Thoracic aorta (tissue), 2 donors: ENCODE results near the gene NOPCHAP1. TPM values are rescaled to one million over a fixed set of nuclear protein-coding genes. Genes with fewer than 3 reads are reported as not detected.

Source experiments
- ATAC-seq: fragments of 150-250 bp; one replicate; pipeline ENCODE4 v1.8.0; 2017; ENCODE audit warnings: low read depth; ENCODE audit not compliant: insufficient number of reproducible peaks, low FRiP score
- DNase-seq: peaks from one replicate; pipeline ENCODE4 v3.0.0-alpha.2; 2020; ENCODE audit warnings: low spot score
- H3K27ac ChIP-seq, 2 donors: fragments of 200-600 bp; sonication (generic); 1 replicate in 1 of 2; 2 replicates in 1 of 2; pipeline ENCODE4 v1.5.1; 2016; ENCODE audit warnings: mild to moderate bottlenecking in 2 of 2, moderate library complexity in 2 of 2
- H3K27me3 ChIP-seq: fragments of 200-600 bp; sonication (generic); replicated peaks from 2 replicates; pipeline ENCODE4 v1.6.0; 2016; ENCODE audit warnings: mild to moderate bottlenecking; ENCODE audit not compliant: insufficient read depth
- H3K36me3 ChIP-seq: fragments of 200-600 bp; sonication (generic); one replicate; pipeline ENCODE4 v1.5.1; 2016
- H3K4me1 ChIP-seq, 2 donors: fragments of 200-600 bp; sonication (generic); 1 replicate in 1 of 2; 2 replicates in 1 of 2; pipeline versions ENCODE4 v1.5.1 to v1.6.0; 2016; ENCODE audit warnings: low read depth in 2 of 2, mild to moderate bottlenecking in 1 of 2; ENCODE audit not compliant: control insufficient read depth in 1 of 2
- H3K4me3 ChIP-seq: fragments of 200-600 bp; sonication (generic); 2 replicates; pipeline ENCODE4 v1.5.1; 2016; ENCODE audit warnings: mild to moderate bottlenecking
- H3K9me3 ChIP-seq: fragments of 200-600 bp; sonication (generic); 2 replicates; pipeline ENCODE4 v1.5.1; 2016
- total RNA-seq, 2 donors: library from RNA; depleted of rRNA; stranded (reverse); fragments of >200 nt; gene quantifications; one replicate each; pipeline versions ENCODE4 v1.1.0 to v1.2.3, GENCODE V29; 2016
- TF ChIP-seq, protein P1 (sequence below): fragments of 200-600 bp; sonication (generic); IDR thresholded peaks from one replicate; pipeline ENCODE4 v1.5.1; 2019; ENCODE audit warnings: antibody characterized with exemption

NOPCHAP1 gene
- total RNA-seq, 2 donors from 2014 or later = 2.0 to 3.5 TPM

GRCh38 chr12:104991565-104992128 is 5.5 kb downstream of the NOPCHAP1 start:
- TF ChIP-seq, protein P1, sequence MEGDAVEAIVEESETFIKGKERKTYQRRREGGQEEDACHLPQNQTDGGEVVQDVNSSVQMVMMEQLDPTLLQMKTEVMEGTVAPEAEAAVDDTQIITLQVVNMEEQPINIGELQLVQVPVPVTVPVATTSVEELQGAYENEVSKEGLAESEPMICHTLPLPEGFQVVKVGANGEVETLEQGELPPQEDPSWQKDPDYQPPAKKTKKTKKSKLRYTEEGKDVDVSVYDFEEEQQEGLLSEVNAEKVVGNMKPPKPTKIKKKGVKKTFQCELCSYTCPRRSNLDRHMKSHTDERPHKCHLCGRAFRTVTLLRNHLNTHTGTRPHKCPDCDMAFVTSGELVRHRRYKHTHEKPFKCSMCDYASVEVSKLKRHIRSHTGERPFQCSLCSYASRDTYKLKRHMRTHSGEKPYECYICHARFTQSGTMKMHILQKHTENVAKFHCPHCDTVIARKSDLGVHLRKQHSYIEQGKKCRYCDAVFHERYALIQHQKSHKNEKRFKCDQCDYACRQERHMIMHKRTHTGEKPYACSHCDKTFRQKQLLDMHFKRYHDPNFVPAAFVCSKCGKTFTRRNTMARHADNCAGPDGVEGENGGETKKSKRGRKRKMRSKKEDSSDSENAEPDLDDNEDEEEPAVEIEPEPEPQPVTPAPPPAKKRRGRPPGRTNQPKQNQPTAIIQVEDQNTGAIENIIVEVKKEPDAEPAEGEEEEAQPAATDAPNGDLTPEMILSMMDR = no peak
- no peaks in the 10 kb centered on the region for H3K9me3 ChIP-seq
- no peak overlapping the region for H3K4me3 ChIP-seq
- H3K4me1 ChIP-seq = peaks cover 11 to 15% of the 10 kb centered on the region in 2 donors
- no peak for DNase-seq
- H3K27me3 ChIP-seq = no peaks in the 10 kb centered on the region
- no peak for ATAC-seq
- H3K36me3 ChIP-seq = no peaks in the 10 kb centered on the region
- no peak overlapping the region for H3K27ac ChIP-seq

DNA sequence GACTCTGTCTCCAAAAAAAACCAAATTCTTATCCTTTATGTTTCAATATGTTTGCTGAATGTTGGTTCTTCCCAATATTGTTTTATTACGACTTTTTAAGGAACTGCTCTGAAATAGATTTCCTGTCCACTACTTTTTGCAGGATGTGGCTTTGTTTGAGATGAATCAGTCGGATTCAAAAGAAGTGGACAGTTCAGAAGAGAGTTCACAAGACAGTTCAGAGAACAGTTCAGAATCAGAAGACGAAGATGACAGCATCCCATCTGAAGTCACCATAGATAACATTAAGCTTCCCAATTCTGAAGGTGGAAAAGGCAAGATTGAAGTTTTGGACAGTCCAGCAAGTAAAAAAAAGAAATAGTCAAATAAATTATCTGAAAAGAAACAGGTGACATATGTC is 8.2 kb downstream of the NOPCHAP1 start:
- DNase-seq = no peak
- TF ChIP-seq, protein P1 = no peak
- Histone ChIP-seq H3K4me1 (no peaks in the 10 kb centered on the region), H3K27me3 (no peaks in the 10 kb centered on the region), H3K4me3 (no peak overlapping the region), H3K27ac (no peak overlapping the region), H3K9me3 (no peaks in the 10 kb centered on the region), H3K36me3 (no peaks in the 10 kb centered on the region)
- no peak for ATAC-seq

DNA sequence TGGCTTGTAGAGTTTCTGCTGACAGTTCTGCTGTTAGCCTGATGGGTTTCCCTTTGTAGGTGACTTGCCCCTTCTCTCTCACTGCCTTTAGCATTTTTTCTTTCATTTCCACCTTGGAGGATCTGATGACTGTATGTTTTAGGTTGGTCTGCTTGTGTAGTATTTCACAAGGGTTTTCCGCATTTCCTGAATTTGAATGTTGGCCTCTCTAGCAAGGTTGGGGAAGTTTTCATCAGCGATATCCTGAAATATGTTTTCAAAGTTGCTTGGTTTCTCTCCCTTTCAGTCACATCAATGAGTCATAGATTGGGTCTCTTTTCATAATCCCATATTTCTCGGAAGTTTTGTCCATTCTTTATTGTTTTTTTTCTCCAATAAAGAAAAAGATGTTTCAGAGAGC is 11.4 kb downstream of the NOPCHAP1 start:
- H3K9me3 ChIP-seq = no peaks in the 10 kb centered on the region
- H3K27ac ChIP-seq = no peak overlapping the region
- no peak for DNase-seq
- ATAC-seq = no peak
- no peaks in the 10 kb centered on the region for H3K27me3 ChIP-seq
- H3K4me1 ChIP-seq = no peaks in the 10 kb centered on the region
- H3K4me3 ChIP-seq = no peak overlapping the region
- TF ChIP-seq, protein P1 = no peak
- H3K36me3 ChIP-seq = no peaks in the 10 kb centered on the region

DNA sequence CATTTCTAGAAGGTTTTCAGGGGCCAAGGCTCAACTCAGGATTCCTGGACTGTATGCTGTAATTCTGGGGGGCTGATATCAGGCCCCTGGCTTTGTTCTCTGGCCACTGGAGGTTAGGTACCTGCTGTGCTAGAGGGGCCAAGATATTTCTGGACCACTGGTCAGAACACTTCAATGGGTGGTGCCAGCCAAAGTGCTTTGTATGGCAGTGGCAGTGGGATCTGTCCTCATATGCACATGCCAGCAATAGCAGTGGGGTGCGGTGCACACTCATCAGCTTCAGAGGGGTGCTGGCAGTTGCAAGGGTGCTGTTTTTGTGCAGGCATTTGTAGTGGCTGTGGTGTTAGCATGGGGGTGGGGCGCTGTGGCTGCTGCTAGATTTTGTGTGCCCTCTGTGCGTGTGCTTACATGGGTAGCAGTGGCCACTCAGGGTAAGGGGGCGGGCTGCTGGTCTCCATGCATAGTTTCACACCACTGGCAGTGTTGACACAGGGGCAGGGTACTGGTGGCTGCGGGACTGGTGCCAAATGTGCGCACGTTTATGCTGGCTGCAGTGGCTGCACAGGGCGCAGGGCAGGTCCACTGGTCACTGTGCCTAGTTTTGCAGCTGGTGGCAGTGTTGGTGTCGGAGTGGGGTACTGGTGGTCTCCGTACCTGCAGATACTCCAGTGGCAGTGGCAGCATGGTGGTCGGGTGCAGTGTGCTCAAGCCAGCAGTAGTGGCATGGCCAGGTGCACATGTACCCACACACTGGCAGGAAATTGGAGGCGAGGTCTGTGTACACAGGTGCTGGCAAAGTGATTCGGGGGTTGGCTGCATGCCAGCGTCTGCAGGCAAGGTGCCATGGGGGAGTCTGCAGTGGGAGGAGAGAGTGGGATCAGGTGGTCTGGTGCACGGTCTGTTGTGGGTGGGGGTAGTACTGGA is 12.6 kb downstream of the NOPCHAP1 start:
- H3K27me3 ChIP-seq = no peaks in the 10 kb centered on the region
- H3K4me1 ChIP-seq = no peaks in the 10 kb centered on the region
- no peaks in the 10 kb centered on the region for H3K36me3 ChIP-seq
- H3K27ac ChIP-seq = no peak overlapping the region
- TF ChIP-seq, protein P1 = no peak
- no peaks in the 10 kb centered on the region for H3K9me3 ChIP-seq
- no peak for DNase-seq
- H3K4me3 ChIP-seq = no peak overlapping the region
- ATAC-seq = no peak

- no peak overlapping the region for H3K27ac ChIP-seq
- TF ChIP-seq, protein P1 = no peak
- DNase-seq = no peak
- H3K27me3 ChIP-seq = no peaks in the 10 kb centered on the region
- no peaks in the 10 kb centered on the region for H3K9me3 ChIP-seq
- no peaks in the 10 kb centered on the region for H3K4me1 ChIP-seq
- ATAC-seq = no peak
- H3K36me3 ChIP-seq = no peaks in the 10 kb centered on the region
- no peak overlapping the region for H3K4me3 ChIP-seq
Measured at GRCh38 chr12:104999347-104999685, 13.2 kb downstream of the NOPCHAP1 start.
